ENCODE measurements around the gene NFE2L2.
"Not testable (repeated sequence)": the region's sequence is repeated elsewhere in the genome, so short reads cannot be mapped to it uniquely, and the experiment has no call there.

Gene NFE2L2

DNA sequence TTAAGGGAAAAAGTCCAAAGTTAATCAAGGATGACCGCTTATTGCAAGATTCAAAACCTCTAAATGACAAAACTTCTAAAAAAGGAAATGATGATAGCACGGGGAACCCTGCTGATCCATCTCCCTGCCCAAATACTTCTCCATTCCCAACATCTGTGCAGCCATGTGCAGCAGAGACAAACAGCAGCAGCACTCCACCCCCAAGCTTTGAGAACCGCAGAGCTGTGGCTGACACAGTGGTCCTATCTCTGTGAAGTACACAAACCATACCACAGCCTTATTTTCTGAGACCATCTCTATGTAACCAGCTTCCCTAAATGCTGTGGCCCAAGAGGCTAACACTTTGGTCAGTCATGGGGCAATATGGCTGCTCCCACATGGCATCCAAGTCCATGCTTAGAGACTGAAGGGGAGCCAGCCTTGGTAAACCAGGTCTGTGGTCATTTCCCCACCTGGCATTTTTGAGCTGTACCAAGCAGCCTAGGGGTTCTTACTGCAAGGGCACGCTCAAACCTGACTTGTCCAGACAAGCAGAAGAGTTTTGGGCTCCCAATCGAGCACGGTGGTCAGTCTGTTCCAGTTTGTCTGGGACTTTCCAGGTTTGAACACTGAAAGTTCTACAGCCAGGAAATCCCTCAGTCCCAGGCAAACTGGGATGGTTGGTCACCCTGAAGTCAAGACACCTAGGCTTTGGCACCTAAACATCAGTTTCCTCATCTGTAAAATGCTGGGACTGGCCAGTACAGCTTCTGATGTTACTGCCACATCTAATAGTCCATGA lies 17.1 kb upstream of the NFE2L2 start:
- no peak for DNase-seq (ENCODE audit: low spot score)

DNA sequence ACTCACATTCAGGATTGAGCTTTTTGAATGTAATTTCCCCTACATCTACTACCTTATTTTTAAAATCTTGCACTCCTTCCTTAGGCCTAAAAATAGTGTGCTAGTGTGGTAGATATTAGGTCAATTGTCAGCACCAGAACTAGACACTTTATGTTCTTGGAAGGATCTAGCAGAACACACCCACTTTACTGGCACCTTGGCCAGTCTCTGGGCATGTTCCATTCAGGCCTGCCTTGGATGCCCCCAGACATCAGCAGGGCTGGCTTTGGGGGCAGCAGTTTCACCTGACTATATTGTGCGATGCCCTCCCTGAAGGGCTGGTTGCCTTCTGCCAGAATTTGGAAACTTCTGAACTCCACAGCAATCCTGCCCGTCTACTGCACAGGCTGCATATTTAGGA lies 15.3 kb upstream of the NFE2L2 start:
- DNase-seq (ENCODE audit: low spot score), result no peak

DNA sequence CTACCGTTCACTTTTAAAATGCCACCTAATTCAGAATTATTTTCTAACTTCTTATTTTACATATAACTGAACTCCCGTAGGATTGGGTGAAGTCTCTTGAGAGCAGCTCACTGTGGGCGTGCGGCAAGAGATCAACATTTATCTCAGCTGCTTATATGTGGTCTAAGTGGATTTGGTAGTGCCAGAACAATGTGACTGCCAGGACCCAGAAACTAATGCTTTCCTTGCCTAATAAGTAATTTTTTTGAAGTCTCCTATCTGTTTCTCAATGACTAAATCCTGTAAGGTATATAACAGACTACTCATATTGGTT lies 11.2 kb upstream of the NFE2L2 start:
- no peak for DNase-seq (ENCODE audit: low spot score)

DNA sequence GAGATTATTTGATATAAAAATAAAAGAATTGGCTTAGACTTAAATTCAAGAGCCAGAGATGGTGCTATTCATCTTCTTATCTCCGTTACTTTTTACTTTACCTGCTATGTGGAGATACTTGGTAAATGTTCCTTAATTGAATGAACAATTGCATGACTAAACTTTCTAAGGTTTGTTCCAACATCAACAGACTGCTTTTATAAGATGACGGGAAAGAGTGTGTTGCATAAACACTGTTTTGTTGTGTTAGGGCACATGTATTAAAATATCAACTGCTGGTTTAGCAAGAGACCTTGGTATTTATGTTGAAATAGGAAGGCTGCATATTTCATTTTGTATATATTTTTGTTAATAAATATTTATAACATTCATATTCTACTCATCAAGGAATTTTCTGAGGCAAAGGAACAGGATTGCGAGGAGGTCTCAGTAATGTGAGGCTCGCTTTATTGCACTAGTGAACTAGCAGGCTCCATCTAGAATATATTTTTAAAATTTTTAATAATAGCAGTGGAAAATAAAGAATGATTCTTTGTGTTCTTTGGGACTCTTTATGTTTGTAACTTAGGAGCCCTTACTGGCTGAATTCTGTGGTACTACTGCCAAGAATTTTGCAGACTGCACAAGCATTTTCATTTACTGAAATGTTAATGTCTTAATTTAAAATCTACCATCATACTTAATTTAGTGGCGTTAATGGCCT lies 10.7 kb upstream of the NFE2L2 start:
- DNase-seq (ENCODE audit: low spot score), result no peak

DNA sequence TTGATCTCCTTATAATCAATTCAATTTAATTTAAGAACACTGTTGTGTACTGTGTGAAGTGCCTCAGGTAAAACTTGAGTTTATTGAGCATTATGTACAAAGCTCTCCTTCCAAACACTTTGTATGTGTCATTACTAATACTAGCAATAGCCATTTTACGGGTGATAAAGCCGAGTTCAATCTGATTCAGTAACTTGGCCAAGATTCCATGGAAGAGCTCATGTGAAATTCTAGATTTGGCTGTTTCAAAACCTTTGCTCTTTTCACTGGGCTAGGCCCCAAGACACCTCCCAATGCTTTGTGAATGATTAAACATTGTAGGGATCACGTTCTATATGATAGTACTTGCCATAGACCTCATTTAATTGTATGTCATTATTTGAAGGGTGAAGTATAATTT lies 8.9 kb upstream of the NFE2L2 start:
- no peak for DNase-seq (ENCODE audit: low spot score)

DNA sequence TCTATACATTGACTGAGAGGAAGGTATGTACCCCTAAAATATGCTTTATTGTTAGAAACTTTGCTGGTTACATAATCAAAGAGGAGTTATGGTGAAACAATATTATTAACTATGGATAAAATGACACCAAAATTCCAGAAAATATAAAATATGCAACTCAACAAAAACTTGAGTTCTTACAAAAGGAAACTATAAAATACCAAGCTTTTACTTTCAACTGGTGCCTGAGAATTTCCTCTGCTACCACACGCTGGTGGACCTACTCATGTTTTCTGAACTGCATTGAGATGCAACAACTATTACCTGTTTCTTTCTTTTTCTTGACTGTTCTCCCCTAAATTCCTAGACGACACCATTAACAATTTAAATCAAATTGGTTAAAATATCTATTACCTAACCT lies 8.2 kb upstream of the NFE2L2 start:
- no peak for DNase-seq (ENCODE audit: low spot score)

DNA sequence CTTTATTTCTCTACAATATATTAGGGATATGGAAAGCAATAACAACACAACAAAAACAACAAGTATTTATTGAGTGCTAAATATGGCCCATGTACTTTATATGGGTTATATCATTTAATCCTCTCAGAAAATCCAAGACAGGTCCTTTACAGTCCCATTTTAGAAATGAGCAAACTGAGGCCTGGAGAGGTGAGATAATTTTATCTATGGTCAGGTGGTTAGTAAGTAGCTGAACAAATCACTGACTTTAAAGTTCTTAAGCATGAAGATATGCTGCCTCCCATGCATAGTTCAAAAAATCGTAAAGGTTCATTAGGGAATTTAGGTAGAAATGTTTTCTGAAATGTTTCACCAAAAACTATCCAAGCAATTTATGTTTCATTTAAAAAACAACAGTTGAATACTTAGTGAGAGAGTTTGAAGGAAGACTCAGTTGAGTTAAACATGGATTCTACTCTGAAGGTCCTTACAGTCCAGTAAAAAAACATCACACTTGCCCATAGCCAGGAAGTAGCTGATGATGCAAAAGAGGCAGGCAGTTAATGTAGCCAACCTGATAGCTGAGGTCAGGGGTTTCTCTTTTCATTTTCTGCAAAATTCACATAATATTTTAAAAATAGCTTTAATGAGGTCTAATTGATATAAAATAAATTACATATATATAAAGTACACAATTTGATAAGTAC lies 7.6 kb upstream of the NFE2L2 start:
- no peak for DNase-seq (ENCODE audit: low spot score)

DNA sequence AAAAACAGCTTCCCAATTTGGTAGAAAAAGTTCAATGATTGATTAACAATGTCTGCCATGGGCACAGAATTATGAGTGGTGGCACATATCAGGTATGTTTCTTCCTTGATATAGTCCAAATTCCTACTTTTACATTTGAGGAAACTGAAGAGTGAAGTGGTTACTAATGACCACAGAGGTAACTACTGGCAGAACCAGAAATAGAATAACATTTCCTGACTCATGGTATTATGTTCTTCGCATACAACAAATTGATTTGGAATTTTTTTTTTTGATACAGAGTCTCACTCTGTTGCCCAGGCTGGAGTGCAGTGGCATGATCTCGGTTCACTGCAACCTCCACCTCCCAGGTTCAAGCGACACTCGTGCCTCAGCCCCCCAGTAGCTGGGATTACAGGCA lies 6.0 kb upstream of the NFE2L2 start:
- no peak for DNase-seq (ENCODE audit: low spot score)

DNA sequence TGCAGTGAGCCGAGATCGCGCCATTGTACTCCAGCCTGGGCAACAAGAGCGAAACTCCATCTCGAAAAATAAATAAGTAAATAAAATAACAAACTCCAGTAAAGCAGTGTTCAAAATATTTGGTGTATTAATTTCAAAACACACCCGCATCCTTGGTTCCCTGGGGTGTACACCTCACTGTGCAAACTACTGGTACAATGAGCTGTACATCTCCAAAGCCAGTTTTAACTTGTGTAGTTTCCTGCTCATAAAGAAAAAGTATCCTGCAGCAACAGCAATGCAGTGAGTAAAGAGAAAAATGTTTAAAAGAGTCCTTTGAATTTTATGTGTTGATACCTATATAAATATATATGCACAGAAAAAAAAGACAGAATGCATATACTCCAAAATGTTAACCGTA lies 4.4 kb upstream of the NFE2L2 start:
- no peak for DNase-seq (ENCODE audit: low spot score)

DNA sequence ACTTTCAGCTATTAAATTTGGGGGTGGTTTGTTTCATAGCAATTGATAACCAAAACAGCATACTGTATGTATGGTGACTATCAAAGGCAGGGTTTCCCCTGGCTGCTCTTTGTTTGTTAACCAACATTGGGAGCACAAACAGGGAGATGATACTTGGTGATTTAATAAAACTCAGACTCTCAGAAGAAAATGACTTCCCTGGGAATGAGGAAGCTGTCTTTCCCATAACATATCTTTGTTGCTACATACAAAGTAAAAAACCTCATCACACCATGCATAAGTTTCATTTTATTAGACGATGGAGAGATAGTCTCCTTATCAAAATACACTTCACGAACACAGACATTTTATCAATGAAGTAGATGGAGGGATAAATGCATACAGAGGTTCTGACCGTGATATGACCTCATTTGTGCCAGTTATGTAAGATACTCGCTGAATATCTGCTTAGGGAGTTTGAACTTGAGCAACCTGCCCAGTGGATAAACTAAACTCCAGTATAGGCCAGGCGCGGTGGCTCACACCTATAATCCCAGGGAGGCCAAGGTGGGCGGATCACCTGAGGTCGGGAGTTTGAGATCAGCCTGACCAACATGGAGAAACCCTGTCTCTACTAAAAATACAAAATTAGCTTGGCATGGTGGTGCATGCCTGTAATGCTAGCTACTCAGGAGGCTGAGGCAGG lies 3.8 kb upstream of the NFE2L2 start:
- no peak for DNase-seq (ENCODE audit: low spot score)

DNA sequence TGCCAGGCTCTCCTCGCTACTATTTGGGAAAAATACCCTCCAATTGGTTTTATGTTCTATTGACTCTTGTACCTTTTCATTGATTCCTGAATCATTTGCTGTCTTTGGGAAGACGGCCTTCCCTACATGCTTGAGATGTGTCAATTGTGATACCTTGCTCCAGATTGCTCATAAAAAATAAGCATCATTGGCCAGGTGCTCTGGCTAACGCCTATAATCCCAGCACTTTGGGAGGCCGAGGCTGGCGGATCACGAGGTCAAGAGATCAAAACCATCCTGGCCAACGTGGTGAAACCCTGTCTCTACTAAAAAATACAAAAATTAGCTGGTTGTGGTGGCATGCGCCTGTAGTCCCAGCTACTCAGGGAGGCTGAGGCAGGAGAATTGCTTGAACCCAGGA lies 2.4 kb upstream of the NFE2L2 start:
- not testable (repeated sequence) for DNase-seq (ENCODE audit: low spot score)

DNA sequence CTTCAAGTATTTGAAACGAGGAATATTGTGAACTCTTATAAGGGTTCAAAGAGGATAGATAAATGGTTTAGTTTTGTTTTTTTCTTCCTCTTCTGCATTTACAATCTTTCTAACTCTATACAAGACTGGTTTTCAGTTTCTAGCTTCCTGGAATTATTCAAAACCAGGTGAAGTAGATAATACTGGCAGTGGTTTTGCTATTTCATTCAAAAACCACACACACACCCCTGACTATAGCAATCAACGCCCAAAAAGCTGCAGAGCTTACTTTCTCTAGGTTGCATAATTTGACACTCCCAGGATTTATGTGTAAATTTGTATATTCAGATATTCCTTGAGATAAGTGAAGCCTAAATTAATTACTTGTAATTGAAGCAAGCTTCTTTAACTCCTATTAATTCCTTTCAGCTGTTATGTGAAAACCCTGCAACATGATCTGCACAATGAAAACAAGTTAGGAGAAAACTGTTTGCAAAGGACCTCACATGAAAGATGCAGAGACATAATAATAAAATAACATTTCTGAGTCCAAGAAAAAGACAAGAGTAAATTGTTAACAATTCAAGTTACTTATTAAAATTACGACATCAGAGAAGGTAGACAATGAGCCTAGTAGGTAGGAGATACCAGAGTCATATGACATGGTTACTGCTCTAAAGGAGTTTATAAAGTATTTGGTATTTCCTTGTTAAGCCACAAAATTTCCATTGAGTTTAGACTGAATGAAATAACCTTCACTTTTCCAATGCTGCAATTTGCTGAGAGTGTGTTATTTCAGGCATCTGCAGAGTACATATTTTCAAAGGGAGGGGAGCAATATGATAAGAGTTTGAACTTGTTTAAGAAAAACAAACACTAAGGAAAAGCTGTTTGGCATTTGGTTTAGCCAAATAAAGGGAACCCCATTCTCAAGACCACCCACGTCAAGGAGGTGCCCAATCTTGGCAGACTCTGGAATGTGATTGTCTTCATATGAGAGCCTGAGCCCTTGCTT lies 1.6 kb upstream of the NFE2L2 start:
- DNase-seq (ENCODE audit: low spot score), result peak; percentile 41

DNA sequence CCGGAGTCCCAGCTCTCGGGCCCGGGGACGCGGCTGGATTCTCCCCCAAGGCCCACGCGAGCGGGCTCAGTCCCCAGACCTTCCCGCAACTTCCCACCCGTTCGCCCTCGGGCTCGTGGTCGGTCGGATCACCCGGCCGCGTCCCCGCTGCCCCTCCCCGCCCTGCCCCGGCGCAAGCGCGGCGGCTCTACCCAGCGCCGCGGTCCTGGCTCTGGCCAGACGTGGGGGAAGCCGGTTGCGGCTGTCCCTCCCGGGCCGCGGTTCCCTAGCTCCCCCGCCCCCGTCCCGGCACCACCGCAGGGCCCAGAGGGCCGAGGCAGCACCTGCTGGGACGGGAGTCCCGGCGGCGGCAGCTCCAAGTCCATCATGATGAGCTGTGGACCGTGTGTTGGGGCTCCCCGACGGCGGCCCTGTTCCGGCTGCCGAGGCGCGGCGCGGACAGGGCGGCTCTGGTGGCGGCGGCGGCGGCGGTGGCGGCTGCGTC lies 276 bp downstream of the NFE2L2 start:
- no peak for DNase-seq (ENCODE audit: low spot score)

DNA sequence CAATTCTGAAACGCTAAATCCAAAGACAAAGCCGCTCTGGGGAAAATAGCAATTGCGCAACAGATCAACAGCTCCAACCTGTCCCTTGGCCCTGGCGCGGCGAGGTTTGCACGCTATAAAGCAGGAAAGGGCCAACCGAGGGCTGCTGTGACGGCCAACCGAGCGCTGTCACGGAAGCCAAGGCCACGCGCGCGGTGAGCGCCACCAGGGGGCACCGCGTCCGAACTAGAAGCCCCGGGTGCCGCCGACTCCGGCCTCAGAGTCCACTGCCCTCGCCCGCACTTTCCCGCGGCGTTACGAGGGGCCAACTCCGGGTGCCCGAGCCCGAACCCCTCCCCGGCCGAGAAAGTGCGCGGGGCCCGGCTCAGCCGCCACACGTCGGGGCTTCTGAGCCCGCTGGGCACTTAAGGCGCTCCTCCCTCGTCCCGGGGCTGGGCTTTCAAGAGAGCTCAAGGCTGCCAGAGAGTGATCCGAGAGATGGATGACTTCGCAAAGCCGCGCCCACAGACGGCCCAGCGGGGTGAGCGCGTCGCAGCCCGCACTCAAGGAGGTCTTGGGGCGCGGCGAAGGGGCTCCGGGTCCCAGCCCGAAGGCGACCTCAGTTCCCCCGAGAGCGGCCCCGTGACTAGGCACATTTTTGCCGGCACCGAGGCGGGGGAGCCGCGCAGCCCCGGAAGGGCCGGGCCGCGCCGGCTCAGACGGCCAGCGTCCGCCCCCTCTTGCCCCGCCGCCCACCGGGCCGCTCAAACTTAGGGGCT lies 897 bp downstream of the NFE2L2 start:
- DNase-seq (ENCODE audit: low spot score), result peak; percentile 95

DNA sequence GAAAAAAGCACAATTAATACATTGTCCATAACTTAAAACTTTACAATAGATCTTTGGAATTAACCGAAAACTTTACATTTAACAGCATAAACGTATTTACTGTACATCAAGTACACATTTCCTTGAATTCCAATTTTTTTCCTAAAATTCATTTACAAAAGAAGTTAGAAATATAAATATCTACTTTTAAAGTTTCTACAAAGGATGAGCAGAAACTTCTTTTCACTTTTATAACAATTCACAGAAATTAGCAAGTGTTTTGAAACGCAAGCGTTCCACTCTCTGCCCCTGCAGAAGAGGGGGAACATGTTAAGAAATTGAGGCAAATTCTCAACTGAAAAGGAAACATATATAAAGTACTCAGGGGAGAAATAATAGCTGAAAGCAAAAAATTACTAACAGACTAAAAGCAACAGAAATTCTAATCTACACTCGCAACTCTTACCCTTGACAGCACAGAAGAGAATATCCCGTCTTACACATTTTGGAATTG lies 1.5 kb downstream of the NFE2L2 start:
- DNase-seq (ENCODE audit: low spot score), result no peak

DNA sequence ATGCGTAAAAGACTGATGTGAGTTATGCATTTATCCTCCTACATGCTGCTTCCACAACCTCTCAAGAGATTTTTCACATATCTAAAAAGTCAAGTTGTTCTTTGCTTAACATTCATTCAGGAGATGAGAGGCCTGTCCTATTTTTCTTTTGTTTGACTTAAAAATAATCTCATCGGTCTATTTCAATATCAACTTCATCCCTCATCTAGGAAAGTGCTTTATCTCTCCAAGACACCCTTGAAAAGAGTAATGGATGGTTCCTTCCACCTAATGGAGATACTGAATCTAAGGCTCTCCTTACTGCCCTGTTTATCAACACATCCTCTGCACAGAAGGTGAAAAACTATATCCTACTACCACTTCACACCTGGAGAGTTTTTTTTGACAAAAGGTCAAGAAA lies 2.4 kb downstream of the NFE2L2 start:
- no peak for DNase-seq (ENCODE audit: low spot score)

DNA sequence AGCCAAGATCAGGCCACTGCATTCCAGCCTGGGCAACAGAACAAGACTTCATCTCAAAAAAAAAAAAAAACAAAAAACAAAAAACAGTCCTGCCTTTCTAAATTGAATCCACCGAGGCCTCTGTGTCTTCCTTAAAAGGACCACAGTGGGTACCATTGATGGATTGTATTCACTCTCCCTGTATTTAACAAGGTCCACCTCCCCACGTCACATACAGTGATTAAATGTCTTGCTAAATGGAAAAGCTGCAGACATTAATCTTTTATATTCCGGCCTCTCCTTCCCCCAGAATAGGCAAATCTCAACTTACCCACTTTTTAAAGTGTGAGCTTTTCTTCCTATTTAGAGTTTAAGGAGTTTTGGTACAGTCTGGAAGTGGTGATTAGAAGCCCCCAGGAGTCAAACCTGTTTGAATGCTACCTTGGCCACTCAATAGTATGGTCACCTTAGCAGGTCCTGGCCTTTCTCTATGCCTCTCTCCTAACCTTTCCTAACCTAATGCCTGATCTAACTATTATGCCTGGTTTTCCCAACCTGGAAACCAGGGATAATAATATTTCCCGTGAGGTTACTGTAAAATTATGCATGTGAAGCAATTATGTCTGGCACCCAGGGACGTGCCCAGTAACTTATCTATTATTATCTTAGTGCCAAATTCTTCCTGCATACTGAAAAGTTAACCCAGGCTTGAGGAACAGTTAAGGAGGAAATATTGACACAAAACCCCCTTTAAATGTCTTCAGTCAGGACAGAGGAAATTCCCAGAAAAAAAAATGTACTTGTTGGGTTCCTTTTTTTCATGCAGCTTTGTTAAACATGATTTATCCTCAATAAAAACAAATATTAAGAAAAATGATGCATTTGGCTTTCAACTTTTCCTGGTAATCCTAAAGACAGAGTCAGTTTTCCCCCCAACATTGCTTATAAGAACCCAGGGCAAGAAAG lies 3.1 kb downstream of the NFE2L2 start:
- no peak for DNase-seq (ENCODE audit: low spot score)

DNA sequence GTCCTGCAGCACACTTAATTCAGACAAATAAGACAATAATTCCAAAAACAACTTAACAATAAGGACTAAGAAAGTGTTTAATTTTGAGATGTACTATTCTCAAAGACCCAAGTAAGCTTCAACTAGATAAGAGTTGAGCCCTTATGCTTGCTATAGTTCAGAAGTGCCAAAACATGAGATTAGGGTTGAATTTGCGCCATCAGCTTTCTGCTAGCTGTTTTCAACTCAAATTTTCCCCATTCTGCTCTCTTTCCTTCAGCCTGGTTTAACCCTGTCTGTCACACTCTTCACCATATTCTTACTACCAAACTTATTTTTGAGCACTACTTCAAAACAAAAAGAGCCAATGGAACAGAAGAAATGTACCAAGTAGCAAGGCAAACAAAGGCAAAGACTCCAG lies 4.1 kb downstream of the NFE2L2 start:
- DNase-seq (ENCODE audit: low spot score), result no peak

DNA sequence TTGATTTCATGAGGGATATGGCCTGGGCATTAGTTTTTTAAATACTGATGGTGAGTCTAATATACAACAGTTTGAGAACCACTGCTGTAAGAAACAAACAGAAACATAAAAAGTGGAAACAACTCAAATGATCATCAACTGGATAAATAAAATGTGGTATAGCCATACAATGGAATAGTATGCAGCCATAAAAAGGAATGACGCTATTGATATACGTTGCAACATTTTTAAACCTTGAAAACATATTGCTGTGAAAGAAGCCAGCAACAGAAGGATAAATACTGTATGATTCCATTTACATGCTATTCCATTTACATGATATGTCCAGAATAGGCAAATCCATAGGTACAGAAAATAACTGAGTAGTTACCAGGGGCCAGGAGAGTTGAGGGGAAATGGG lies 6.5 kb downstream of the NFE2L2 start:
- no peak for DNase-seq (ENCODE audit: low spot score)
